ENCODE measurements around the gene CDH4. TPM values are rescaled to one million over a fixed set of nuclear protein-coding genes. Genes with fewer than 3 reads are reported as not detected.

Gene CDH4
- total and polyA plus RNA-seq, 12 donors = 0.04 to 0.25 (median 0.08) TPM; not detected in 5

- Histone ChIP-seq H3K9me3 (no peaks in the 10 kb centered on the region), H3K4me3 (no peak overlapping the region), H3K27ac (no peak overlapping the region), H3K4me1 (peaks cover 0 to under 1% (median 0%) of the 10 kb centered on the region in 9 donors), H3K36me3 (no peaks in the 10 kb centered on the region), H3K27me3 (peaks cover 0 to 43% (median 5%) of the 10 kb centered on the region in 7 donors)
- DNase-seq (no peak), ATAC-seq (no peak)
- no peak for TF ChIP-seq CTCF (IDR thresholded peaks at IDR 0.05)
- intact Hi-C loops (cut with DNase I) = no loop called here
- 42 to 51% methylated on average over 6 of the region's 6 CpGs for WGBS, 2 donors
These were observed 190.7 kb downstream of the CDH4 start for GRCh38 chr20:61442718-61443117.

- TF ChIP-seq CTCF (IDR thresholded peaks at IDR 0.05) = no peak
- Histone ChIP-seq H3K4me3 (no peak overlapping the region), H3K27ac (no peak overlapping the region), H3K4me1 (no peaks in the 10 kb centered on the region), H3K27me3 (peaks cover 0 to 48% (median 7%) of the 10 kb centered on the region in 7 donors), H3K36me3 (no peaks in the 10 kb centered on the region), H3K9me3 (no peaks in the 10 kb centered on the region)
- intact Hi-C loops (cut with DNase I) = no loop called here
- DNase-seq = no peak
- WGBS, 2 donors = 75 to 76% methylated on average over 12 of the region's 12 CpGs
- ATAC-seq = no peak
These were observed 191.5 kb downstream of the CDH4 start for GRCh38 chr20:61443443-61444126.

GRCh38 chr20:61444637-61445036 is 192.6 kb downstream of the CDH4 start:
- H3K36me3 ChIP-seq = no peaks in the 10 kb centered on the region
- peaks cover 0 to 37% (median 11%) of the 10 kb centered on the region in 7 donors for H3K27me3 ChIP-seq
- H3K9me3 ChIP-seq = no peaks in the 10 kb centered on the region
- H3K27ac ChIP-seq = no peak overlapping the region
- WGBS, 2 donors = 86% methylated on average over 5 of the region's 5 CpGs
- intact Hi-C loops (cut with DNase I) = no loop called here
- ATAC-seq (no peak), DNase-seq (no peak)
- TF ChIP-seq CTCF (IDR thresholded peaks at IDR 0.05) = no peak
- H3K4me3 ChIP-seq = no peak overlapping the region
- no peaks in the 10 kb centered on the region for H3K4me1 ChIP-seq

- no peak overlapping the region for H3K27ac ChIP-seq
- H3K4me3 ChIP-seq = no peak overlapping the region
- ATAC-seq (no peak), DNase-seq (no peak)
- H3K27me3 ChIP-seq = peaks cover 0 to 39% (median 11%) of the 10 kb centered on the region in 7 donors
- no peaks in the 10 kb centered on the region for H3K4me1 ChIP-seq
- intact Hi-C loops (cut with DNase I) = no loop called here
- WGBS, 2 donors = 70 to 73% methylated on average over 6 of the region's 6 CpGs
- no peaks in the 10 kb centered on the region for H3K36me3 ChIP-seq
- no peaks in the 10 kb centered on the region for H3K9me3 ChIP-seq
- no peak for TF ChIP-seq CTCF (IDR thresholded peaks at IDR 0.05)
These were observed 193.1 kb downstream of the CDH4 start for GRCh38 chr20:61445138-61445537.

Measured in heart right ventricle (tissue), 16 donors.